ENCODE results near the gene SLC25A23.
"Not testable (repeated sequence)": the region's sequence is repeated elsewhere in the genome, so short reads cannot be mapped to it uniquely, and the experiment has no call there.

SLC25A23 gene

GRCh38 chr19:6455924-6456323, 3.7 kb downstream of the SLC25A23 start:
- no peak for DNase-seq

- DNase-seq: no peak
These were observed 5.5 kb downstream of the SLC25A23 start for GRCh38 chr19:6453951-6454565.

GRCh38 chr19:6452899-6453298, 6.7 kb downstream of the SLC25A23 start:
- DNase-seq: no peak

- no peak for DNase-seq
These were observed 7.4 kb downstream of the SLC25A23 start for GRCh38 chr19:6452223-6452614.

- no peak for DNase-seq
These were observed 7.9 kb downstream of the SLC25A23 start for GRCh38 chr19:6451583-6452222.

GRCh38 chr19:6450166-6450565, 9.4 kb downstream of the SLC25A23 start:
- DNase-seq: no peak

GRCh38 chr19:6448045-6448444, 11.5 kb downstream of the SLC25A23 start:
- no peak for DNase-seq

DNA sequence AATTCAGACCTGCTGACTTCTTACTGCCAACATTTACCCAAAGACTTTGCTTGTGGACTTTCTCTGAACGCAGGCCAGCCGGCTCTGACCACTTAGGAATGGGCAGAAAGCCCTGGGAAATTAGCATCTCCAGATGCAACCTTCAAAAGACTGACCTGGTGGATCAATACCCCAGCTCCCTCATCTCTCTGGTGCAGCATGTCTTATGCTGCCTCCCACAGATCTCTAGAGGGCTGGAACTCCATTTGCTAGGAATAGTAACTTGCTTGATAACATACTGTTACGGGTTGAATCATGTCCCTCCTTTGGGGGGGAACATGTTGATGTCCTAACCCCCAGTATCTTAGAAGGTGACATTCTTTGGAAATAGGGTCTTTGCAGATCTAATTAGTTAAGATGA, 13.1 kb downstream of the SLC25A23 start:
- DNase-seq: no peak

GRCh38 chr19:6443986-6444385, 15.6 kb downstream of the SLC25A23 start:
- DNase-seq: no peak

DNA sequence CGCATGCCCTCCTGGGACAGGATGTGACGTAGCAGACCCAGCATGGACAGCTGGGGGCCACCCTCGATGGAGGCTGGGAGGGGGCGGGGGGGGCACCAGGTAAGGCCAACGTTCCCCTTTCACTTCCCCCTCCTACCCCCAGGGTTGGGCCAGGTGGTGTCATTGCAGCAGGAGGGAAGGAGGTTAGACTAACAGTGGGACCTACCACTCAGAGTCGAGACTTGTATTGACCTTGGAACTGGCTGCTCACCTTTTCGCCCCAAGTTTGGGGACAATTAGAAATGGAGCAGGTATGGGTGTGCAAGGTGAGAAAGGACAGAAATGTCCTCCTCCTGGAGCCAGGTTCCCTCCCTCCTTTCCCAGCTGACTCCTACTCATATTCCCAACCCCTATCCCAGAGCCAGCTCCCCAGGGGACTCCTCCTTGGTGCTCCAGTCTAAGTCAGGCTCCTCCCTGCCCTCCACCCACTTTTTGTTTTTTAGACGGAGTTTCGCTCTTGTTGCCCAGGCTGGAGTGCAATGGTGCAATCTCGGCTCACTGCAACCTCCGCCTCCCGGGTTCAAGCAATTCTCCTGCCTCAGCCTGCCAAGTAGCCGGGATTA, 17.4 kb downstream of the SLC25A23 start:
- no peak for DNase-seq

GRCh38 chr19:6440905-6441304, 18.7 kb downstream of the SLC25A23 start:
- DNase-seq: no peak

DNA sequence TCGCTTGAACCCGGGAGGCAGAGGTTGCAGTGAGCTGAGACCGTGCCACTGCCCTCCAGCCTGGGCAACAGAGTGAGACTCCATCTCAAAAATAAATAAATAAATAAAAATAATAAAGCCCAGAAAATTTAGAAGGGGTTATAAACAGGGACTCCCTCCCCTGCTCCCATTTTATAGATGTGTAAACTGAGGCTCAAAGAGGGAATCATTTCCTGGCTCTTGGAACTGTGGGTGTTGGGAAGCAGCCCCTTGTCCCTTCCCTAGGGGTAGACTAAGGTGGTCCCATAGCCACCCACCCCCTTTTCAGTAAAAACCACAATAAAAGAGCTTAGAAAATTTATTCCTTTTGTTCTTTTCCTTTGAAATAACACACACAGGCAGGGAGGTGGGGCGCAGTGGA, 19.8 kb downstream of the SLC25A23 start:
- DNase-seq: no peak

- no peak for DNase-seq
These were observed 25.9 kb downstream of the SLC25A23 start, which contains the start of gene SLC25A41 for GRCh38 chr19:6433663-6434062. Gene SLC25A41 (minus strand): TSS chr19:6433763. CDS start chr19:6433693, 70 bp downstream.

DNA sequence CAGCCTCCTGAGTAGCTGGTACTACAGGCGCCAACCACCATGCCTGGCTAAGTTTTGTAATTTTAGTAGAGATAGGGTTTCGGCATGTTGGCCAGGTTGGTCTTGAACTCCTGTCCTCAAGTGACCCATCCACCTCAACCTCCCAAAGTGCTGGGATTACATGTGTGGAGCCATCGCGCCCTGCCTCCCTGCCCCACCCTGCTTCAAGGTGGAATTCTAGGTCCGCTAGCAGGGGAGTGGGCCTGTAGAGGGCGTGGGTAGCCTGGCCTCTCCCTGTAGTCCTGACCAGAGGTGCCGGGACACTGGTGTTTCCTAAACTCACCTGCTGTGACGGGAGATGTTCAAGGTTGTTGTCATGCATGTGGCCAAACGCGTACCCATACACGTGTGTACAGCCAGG, 26.4 kb downstream of the SLC25A23 start:
- DNase-seq: no peak

- DNase-seq: no peak
These were observed 27.7 kb downstream of the SLC25A23 start for GRCh38 chr19:6431891-6432290.

- DNase-seq: no peak
These were observed 30.0 kb downstream of the SLC25A23 start for GRCh38 chr19:6429419-6430221.

- DNase-seq: not testable (repeated sequence)
These were observed 30.7 kb downstream of the SLC25A23 start for GRCh38 chr19:6428692-6429418.

DNA sequence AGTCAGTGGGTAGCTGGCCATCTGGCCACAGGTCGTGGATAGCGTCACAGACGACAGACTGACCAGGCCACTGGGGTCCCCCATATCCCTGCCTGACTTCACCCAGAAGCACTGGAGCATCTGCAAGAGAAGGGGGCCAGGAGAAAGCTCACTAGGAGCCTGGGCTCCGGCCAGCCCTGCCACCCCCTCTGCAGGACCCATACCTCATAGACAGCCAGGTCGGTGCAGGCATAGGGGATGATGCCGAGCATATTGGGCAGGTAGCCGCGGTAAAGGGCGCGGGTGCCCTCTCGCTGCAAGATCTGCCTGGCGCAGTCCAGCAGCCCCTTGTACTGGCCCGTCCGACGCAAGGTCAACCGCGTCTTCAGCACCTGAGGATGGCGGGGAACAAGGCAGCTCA, 32.5 kb downstream of the SLC25A23 start:
- no peak for DNase-seq

DNA sequence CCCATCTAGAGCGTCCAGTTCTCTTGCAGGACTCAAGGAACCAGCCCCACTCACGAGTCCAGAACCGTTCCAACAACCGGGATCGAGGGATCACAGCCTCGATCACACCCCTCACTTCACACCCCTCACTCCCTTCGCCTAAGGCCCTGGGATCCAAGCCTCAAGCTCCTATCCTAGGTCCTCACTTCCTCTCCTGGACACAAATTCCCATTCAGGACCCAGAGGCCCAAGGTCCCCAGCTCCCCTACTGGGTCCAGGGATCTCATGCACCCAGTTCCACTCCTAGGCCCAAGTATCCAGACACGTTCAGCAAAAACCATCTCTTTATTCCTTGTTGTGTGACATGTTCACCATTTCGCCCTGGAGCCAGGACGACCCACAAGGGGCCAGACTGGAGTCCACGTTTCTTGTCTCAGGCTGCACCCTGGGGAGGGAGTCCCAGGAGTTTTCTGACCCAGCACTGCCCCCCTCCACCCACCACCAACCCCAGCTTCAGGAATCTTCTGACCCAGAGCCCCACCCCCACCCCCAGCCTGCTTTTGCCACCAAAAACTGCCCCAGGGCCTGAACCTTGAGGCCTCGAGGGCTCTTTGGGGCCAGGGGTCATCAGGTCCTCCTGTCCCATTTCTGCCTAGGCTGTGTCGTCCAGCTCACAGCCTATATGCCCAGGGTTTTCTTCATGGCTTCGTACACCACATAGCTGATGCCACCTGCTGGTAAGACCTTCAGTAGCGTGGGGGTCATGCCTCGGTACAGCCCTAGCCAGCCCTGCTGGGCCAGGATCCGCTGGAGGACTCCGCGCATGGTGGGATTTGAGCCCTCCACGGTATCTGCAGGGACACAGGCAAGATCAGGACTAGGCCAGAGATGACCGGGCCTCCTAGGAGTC, 33.6 kb downstream of the SLC25A23 start:
- peak; percentile 19 for DNase-seq

DNA sequence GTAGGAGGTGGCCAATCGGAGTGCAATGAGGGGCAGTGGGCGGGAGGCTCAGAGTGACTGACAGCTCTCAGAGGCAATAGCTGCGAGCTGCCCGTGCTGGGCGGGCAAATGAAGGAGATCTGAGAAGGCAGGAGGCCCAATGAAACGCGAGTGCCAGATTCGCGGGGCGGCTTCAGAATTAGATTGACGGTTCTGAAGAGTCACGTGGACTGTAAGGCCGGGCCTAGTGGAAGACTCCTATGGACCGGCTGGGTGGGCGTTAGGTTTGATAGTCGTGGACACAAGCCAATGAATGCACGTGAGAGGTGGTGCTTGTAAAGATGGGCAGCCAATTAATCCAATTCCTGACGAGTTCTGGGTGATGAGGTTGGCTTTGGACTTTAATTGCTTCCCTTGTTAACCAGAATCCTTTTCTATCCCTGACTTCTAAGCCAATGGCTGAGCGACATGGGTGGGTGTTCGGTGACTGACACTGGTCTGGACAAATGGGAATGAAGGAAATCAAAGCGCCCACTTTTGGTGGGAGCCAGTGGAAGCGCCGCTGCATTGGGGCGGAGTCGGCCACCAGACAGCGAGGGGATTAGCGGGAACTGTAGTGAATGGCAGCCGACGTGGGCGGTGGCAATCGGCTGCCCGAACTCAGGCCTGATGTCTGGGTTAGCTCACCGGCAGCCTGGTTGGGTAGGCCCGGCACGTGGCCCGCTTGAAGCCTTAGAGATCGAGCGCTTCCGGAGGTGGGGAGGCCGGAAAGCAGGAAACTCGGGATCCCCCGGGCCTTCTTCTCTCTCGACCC, 34.5 kb downstream of the SLC25A23 start:
- DNase-seq: peak; percentile 100

All from stimulated activated CD4-positive, alpha-beta T cell treated with anti-CD3 and anti-CD28 coated beads, Interleukin-1b, Interleukin-23, amount 100 ng/mL, for 48 hours (primary cell).